Measurements from ENCODE around the gene MCTP1.

Gene MCTP1

GRCh38 chr5:95057615-95058014 is 227.3 kb downstream of the MCTP1 start:
- TF ChIP-seq CTCF (conservative IDR thresholded peaks at IDR 0.05) = no peak
- no peak for TF ChIP-seq ZFX (IDR thresholded peaks at IDR 0.05)
- no peak overlapping the region for H3K27ac ChIP-seq

GRCh38 chr5:95053253-95053652 is 231.6 kb downstream of the MCTP1 start:
- H3K27ac ChIP-seq = no peak overlapping the region
- TF ChIP-seq ZFX (IDR thresholded peaks at IDR 0.05) = no peak
- TF ChIP-seq CTCF (conservative IDR thresholded peaks at IDR 0.05) = no peak

GRCh38 chr5:95050708-95051107 is 234.2 kb downstream of the MCTP1 start:
- TF ChIP-seq CTCF (conservative IDR thresholded peaks at IDR 0.05) (no peak), ZFX (IDR thresholded peaks at IDR 0.05) (no peak)
- no peak overlapping the region for H3K27ac ChIP-seq

- H3K27ac ChIP-seq = no peak overlapping the region
- TF ChIP-seq ZFX (IDR thresholded peaks at IDR 0.05) (no peak), CTCF (conservative IDR thresholded peaks at IDR 0.05) (no peak)
Measured at GRCh38 chr5:95048628-95049027, 236.3 kb downstream of the MCTP1 start.

GRCh38 chr5:95045181-95045965 is 239.5 kb downstream of the MCTP1 start:
- no peak for TF ChIP-seq ZFX (IDR thresholded peaks at IDR 0.05)
- TF ChIP-seq CTCF (conservative IDR thresholded peaks at IDR 0.05) = no peak
- no peak overlapping the region for H3K27ac ChIP-seq

- no peak overlapping the region for H3K27ac ChIP-seq
- no peak for TF ChIP-seq CTCF (conservative IDR thresholded peaks at IDR 0.05)
- no peak for TF ChIP-seq ZFX (IDR thresholded peaks at IDR 0.05)
Measured at GRCh38 chr5:95044096-95044495, 240.8 kb downstream of the MCTP1 start.

GRCh38 chr5:95043648-95044047 is 241.2 kb downstream of the MCTP1 start:
- TF ChIP-seq CTCF (conservative IDR thresholded peaks at IDR 0.05) (no peak), ZFX (IDR thresholded peaks at IDR 0.05) (no peak)
- no peak overlapping the region for H3K27ac ChIP-seq
